Fibroblast of skin of right biceps (primary cell): ENCODE measurements around the gene MBNL1.
"Not testable (repeated sequence)": the region's sequence is repeated elsewhere in the genome, so short reads cannot be mapped to it uniquely, and the experiment has no call there.

Experiments
- DNase-seq: peaks from one replicate; pipeline ENCODE4 v3.0.0-alpha.2; 2013

MBNL1 gene

DNA sequence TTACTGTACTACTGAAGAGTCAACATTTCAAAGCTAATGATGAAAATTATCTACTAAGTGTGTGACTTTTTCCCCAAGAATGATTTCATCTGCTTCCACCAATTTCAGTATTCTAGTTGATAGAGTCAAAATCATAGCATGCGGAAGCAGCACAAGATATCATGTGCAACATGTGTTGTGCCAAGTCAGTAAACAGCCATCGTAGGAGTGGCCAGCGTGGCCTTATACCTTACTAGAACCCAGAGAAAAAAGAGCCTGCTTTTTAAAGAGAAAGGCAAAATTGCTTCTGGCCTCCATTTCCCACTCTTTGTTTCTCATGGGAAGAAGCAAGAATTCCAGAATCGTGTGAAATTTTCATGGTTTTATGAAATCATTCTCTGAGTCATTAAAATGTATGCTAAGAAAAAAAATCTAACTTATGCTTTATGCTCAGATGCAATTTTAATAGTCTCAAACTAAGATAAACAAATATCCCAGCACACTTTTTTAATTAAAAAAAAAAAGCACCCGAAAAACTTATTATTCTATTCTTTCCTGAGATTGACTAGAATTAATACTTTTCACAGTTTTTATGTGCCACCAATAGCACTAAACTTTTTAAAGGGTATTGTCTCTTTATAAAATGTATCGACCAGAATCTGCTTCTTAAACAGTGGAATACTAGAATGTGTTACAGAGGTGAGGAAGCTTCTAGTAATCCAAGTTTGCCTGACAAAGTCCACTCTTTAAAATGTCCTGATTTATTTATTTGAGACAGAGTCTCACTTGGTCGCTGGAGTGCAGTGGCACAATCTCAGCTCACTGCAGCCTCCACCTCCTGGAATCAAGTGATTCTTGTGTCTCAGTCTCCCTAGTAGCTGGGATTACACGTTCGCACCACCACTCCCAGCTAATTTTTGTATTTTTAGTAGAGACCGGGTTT is 87.3 kb downstream of the MBNL1 start:
- DNase-seq = peak; percentile 49

DNA sequence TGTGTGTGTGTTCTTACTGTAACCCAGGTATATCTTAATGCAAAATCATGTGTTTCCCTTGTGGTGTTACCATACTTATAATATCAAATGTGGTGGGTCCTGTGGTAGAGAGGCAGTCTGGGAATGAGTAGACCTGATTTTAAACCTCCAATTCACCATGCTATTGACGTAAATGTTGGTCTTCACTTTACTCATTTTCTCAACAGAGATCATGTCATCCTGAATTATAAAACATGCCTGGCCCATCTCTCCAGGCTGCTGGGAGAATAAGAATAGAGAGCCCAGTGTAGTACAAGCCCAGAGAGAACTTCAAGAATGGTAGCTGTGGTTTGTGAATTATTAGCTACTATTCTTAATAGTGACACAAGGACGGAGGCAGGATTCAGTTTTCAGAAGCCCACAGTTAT is 88.1 kb downstream of the MBNL1 start:
- no peak for DNase-seq

DNA sequence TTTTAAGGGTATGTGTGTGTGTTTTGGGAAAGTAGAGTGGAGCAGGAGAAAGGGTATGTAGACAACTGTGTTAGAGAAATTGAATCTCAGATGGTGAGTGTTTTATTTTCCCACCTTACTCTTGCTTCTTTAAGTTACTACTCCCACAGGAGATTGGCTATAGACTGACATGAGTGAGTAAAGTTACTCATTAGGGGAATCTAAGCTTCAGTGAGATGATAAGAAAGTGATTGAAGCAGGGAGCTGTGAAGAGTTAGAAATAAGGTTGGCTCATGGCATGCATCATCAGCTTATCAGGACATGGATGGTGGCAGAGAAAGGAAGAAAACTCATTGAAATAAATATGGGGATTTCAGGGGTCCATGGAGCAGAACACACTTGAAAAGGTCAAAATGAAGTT is 88.9 kb downstream of the MBNL1 start:
- DNase-seq = no peak

DNA sequence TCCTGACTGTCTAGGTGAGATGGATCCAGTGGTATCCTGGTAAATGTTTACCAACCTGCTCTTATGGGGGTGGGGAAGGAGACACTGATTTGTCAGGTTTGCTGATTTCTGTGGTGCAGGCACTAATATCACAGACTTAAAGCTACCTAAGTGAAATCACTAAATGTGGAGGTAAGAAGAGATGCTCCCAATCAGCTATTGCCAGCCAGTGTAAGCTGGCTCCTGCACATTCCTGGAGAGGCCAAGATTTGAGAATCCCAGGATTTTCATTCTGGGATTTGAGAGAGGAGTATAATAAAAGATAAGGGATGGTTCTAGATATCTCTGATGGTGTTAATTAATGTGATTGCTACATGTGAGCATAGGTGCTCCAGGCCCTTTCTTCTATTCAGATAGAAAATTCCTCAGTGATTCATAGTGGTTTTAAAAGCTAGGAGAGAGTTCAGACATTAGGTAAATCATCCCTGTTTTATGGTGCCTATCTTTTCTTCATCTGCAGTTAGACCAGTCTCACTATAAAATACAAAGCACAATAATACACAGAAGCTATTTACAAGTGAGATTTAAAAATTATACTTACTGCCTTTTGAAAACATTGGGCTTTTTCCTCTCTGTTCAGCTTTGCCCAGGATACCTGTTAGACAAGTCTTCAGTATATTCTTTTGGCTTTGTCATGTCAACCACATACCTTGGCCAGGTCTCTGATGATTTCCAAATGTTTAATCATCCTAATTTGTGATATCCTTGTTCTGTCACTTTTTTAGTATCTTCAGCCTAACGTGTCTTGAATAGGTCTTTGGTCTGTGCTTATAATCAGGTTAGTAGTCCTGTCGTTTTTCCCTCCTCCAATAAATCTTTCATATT is 90.9 kb downstream of the MBNL1 start:
- DNase-seq = no peak

DNA sequence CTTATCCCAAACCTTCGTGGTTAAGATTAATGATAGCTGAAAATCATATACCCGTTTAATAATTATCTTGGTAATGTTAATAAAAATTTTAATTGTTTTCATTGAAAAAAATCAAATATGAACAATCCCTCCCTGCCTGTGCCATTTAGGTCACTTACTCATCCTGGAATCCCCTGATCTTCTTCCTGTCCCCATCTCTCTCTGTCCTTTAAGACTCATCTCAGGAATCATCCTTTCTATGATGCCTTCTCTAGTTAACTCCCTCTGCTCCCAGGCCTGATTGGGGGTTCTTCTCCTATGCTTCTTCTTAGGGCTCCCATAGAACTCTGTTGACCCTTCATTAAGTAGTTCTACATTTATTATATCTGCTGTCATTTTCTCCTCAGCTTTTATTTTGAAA is 91.6 kb downstream of the MBNL1 start:
- no peak for DNase-seq

DNA sequence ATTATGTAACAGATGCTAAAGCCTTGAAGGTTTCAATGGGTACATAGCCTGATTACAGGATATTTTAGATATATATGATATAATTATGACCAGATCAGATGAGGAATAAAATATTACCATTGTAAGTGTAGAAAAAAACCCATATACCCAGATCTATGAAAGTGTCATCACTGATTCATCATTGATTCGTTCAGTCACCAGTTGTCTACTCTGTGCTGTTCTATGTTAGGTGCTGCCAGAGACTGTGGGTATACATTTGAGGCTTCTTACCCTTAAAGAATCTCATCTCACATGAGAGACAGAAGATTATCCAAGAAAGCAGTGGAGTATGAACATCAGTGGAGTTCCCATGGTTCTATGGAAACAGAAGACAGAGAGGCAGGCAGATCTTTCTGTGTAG is 92.2 kb downstream of the MBNL1 start:
- DNase-seq = no peak

DNA sequence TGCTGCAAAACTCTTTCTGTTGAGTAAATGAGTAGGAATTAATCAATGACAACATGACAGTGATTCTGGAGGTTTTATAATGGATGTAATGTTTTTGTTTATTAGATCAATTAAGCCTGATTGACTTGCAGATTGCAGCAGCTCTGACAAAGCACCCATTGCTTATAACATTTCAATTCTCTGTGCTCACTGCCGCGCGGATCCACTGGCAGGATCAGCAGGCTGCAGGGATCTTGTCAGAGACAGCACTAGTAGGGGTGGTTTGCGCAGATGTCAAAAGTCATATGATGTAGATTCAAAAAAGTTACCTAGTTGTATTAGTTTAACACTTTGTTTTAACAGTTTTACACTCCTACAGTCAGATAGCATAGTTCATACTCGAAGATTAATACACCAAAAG is 93.4 kb downstream of the MBNL1 start:
- DNase-seq = no peak

DNA sequence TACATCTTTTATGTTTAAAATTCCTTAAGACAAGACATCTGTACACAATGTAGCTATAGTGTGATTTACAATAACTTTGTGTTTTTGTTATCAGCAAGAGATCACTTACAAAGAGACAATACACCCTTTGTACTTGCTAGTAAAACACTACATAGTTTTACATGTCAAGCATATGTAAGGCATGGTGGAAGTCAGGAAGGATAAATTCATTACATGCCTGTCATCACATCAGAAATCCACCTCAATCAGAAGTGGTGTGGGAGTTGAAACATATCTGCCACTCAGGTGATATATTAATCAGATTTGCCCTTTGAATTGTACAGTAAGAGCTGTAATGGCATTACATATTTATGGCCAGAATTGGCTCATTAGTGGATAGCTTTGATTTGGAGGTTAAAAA is 95.5 kb downstream of the MBNL1 start:
- no peak for DNase-seq

DNA sequence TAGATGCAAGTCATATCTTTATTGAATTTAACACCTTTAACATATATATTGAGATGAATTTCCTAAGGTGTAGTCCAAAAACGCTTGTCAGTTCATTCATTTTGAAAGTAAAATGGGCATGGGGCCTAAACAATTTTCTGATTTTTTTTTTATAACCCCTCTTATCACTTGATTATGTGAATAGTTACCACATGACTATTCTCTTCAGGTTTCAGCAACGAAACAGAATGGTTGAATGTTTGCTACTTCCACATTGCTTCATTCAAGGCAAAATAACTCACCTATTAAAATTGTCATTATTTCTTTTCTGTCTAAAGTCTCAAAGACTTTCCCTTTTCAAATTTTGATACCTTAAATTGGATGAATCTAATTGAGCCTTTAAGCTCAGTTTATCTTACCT is 96.4 kb downstream of the MBNL1 start:
- DNase-seq = no peak

DNA sequence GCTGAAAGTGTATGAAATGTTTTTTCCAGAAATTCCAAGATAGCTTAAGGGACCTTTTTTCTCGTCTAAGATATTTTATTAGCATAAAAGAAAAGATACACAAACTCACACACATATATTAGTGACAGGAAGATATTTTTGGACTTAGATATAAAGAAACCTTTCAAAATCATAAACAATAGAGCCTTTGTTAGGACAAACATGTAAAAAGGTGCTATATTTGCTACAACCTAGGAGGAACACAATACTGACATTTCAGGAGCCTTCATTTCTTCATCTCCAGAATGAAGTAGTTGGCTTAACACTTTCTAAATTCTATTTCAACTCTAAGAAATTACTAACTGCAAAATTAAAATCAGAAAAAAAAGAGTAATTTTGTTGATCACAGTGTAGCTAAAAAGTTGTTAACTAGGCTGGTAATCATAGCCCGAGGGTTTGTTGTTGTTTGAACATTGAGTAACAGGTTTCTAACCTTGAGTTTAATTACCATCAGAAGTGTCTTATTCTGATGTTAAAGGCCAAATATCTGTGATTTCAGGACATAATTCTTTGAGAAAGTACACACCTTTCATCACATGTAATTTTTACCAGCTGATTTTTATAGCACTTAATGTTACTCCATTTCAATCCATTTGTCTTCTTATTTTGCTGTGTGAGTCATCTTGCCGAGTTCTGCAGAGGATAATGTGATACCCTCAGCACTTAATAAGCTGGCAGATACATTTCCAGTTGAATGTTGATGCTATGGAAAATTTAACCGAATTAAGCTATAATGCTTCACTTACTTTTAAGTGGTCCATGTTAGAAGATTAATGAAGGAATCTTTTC is 97.3 kb downstream of the MBNL1 start:
- DNase-seq = peak; percentile 67

DNA sequence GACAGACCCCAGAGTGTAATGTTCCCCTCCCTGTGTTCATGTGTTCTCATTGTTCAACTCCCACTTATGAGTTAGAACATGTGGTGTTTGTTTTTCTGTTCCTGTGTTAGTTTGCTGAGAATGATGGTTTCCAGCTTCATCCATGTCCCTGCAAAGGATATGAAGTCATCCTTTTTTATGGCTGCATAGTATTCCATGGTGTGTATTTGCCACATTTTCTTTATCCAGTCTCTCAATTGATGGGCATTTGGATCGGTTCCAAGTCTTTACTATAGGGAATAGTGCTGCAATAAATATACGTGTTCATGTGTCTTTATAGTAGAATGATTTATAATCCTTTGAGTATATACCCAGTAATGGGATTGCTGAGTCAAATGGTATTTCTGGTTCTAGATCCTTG is 98.5 kb downstream of the MBNL1 start:
- DNase-seq = not testable (repeated sequence)

DNA sequence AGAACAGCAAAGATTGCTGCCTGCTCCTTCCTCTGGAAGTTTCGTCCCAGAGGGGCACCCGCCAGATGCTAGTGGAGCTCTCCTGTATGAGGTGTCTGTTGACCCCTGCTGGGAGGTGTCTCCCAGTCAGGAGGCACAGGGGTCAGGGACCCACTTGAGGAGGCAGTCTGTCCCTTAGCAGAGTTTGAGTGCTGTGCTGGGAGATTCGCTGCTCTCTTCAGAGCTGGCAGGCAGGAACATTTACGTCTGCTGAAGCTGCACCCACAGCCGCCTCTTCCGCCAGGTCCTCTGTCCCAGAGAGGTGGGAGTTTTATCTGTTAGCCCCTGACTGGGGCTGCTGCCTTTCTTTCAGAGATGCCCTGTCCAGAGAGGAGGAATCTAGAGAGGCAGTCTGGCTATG is 103.9 kb downstream of the MBNL1 start:
- DNase-seq = not testable (repeated sequence)

DNA sequence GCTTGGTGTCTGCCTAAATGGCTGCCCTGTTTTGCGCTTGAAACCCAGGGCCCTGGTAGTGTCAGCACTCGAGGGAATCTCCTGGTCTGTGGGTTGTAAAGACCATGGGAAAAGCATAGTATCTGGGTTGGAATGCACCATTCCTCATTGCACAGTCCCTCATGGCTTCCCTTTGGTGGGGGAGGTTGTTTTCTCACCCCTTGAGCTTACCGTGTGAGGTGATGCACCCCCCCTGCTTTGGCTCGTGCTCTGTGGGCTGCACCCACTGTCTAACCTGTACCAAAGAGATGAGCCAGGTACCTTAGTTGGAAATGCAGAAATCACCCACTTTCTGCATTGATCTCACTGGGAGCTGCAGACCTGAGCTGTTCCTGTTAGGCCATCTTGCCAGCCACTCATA is 104.7 kb downstream of the MBNL1 start:
- DNase-seq = no peak

DNA sequence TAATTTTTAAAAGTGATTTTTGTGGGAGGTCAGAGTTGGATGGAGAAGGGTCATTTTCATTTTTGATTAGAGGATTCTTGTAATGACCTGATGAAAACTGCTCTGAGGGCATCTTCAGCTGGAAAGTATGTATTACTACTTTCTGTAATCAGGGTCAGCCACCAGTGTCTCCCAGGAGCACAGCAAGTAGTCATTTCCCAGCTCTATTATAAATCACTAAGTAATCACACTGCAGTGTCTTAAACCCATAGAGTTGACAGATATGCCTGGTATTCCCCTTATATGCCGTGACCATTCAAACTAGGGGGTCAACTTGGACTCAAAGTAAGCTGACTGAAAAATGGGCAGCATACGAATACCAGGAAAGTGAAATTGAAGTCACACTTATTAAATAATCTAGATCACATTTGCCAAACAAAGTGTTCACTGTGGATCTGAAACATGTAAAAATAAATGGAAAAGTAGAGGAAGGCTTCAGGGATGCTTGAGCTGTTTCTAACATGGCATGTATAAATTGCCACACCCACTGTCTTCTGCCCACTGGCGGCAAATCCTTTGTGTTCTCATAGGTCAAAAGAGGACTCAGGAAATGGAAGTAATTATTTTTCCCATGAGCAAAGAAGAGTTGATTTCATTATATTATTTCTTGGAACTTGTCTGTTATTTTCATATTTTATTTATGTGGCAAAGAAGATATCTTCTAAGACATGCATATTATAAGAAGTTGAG is 105.7 kb downstream of the MBNL1 start:
- peak; percentile 46 for DNase-seq

DNA sequence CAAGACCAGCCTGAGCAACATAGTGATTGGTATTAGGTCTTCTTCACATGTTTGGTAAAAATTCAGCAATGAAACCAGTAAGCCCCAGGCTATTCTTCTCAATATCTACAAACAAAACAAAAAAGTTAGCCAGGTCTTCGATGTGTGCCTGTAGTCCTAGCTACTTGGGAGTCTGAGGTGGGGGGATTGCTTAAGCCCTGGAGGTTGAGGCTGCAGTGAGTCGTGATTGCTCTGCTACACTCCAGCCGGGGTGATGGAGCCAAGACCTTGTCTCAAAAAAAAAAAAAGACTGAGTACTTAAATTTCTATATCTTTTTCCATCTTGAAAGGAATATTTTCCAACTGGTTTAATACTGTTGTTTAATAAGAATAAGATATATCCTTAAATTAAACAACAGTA is 106.8 kb downstream of the MBNL1 start:
- DNase-seq = peak; percentile 67

DNA sequence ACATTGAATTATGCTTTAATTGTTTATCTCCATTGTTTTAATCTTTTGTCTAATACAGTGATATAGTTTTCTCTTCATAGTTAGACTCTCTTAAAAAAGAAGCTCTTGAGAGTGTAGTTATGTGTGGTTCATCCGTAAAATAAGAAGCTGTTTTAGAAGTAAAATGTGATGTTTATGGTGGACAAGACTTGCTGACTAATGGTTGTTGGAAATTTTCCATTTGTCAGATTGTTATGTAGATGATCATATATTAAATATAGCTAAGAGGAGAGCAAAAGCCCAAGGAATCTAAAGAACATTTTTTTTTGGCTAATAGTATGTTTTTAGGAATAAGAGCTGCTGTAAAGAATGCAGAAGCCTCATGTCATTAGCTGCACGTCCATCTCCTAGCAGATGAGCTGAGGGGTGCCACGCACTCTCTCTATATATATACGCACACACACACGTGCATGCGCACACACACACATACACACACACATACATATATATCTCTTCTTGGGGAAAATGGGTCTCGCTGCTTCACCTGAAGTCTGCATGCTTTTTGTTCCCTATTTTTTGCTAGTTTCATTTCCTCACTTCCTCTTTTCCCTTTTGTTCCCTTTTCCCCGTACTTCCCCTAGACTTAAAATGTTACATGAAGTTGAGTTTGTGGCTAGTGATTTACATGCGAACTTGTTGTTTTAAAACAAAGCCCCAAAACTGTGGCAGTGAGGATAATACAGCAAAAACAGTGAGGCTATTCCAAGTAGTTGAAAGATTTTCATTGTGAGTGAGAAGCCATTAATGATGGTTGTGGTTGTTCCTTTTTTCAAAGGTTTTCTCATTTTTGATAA is 107.8 kb downstream of the MBNL1 start:
- peak; percentile 89 for DNase-seq

DNA sequence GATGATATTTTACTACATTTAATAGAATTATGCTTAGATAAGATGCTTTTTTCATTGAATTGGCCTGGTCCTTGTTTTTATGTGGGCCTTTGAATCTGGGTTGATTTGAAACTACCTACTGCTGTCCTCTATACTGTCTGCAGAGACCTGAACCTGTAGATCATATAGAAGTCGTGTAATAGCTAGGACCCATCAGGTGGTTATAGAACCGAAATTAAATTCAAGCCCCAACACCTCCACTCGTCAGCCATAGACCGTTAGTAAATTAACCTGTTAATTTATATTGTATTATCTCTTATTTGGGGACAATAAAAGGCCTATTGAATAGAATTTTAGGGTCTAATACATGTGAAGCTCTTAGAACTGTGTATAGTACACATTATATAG is 108.4 kb downstream of the MBNL1 start:
- no peak for DNase-seq

DNA sequence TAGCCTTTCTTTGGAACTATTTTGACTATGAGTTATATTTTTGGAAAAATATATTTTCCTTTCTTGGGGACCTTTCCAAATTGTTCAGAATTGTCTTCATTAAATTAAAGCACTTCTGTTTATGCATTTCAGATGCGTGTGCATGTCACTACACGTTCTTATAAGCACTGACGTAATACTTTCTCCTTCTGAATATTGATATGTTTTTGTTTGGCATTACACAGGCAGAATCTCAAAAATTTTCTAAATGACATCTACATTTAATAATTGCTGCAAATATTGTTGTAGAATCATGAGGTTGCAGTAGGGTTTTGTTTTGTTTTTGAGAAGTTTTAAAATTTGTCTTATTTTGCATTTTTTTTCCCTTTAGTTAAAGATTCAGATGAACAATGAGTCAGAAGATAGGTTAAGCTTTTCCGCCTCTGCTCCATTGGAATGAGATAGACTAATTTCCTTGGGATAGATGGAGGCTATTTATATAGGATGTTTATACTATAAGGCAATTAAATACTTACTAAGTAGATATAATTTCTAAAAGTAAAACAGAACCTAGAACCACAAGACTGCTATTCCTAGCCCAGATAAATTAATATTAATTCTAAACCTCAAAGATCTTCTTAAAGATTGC is 110.8 kb downstream of the MBNL1 start:
- DNase-seq = peak; percentile 44

DNA sequence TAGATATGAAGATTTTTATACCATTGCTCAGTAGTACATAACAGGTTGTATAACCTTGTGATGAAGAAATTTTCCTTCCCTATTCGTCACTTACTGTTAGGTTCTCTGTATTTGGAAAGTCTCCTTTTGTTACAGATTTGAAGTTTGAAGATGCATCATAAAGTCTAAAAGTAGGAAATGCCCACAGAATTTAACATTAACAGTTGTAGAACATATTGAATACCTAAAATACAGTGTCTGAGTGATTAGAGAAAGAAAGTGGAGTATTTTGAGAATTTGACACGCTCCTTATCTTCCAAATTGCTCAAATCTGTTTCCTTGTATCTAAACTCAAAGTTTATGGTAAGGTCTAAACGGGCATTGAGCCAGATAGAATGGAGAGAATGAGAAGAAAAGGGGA is 111.3 kb downstream of the MBNL1 start:
- no peak for DNase-seq

DNA sequence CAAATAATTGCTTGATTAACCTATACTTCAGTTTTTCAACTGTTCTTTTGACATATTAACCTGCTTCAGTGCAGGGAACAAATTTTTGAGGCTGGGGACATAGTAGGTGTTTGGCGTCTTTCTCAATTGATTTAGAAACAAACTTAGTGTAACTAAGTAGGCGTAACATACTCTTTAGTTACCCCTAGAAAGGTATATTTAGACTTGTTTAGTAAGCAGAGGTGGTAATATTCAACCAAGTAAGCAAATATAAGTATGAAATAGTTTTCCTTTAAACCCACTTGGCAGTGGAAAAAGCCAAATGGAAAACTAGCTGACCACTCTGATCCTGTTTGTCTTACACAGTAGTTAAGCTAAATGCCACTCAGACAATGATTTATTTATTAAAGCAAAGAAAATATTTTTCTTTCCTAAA is 113.2 kb downstream of the MBNL1 start:
- DNase-seq = no peak
